Measurements from ENCODE around the gene ANKRD13A.

- no peak for TF ChIP-seq EP300 (IDR thresholded peaks at IDR 0.05; ENCODE audit: borderline replicate concordance in 1 of 2, low read depth in 1 of 2, low read length in 1 of 2)
- no peak for TF ChIP-seq CTCF (IDR thresholded peaks at IDR 0.05)
Measured at GRCh38 chr12:110002676-110003515, 3.7 kb downstream of the ANKRD13A start.

All from SK-N-SH (cell line).